Esophagus squamous epithelium (tissue), 5 donors: Measurements from ENCODE around the gene MARCHF10. TPM values are rescaled to one million over a fixed set of nuclear protein-coding genes. Genes with fewer than 3 reads are reported as not detected.
"Not testable (repeated sequence)": the region's sequence is repeated elsewhere in the genome, so short reads cannot be mapped to it uniquely, and the experiment has no call there.

Source experiments
- DNase-seq: peaks from one replicate; lab custom pipeline; 2025; lab: John Stamatoyannopoulos, UW
- H3K27ac ChIP-seq, 4 donors: fragments of 200-600 bp; sonication (generic); one replicate each; pipeline ENCODE4 v1.5.1; 2016 to 2019; ENCODE audit warnings: mild to moderate bottlenecking in 1 of 4
- H3K27me3 ChIP-seq, 4 donors: fragments of 200-600 bp; sonication (generic); 1 replicate in 3 of 4; 2 replicates in 1 of 4; pipeline versions ENCODE4 v1.5.1 to v1.6.0; 2017 to 2021; ENCODE audit warnings: antibody characterized with exemption in 1 of 4
- H3K36me3 ChIP-seq, 3 donors: fragments of 200-600 bp; sonication (generic); one replicate each; pipeline ENCODE4 v1.5.1; 2016 to 2019
- H3K4me1 ChIP-seq, 3 donors: fragments of 200-600 bp; sonication (generic); one replicate each; pipeline ENCODE4 v1.5.1; 2017 to 2019
- H3K4me3 ChIP-seq, 4 donors: fragments of 200-600 bp; sonication (generic); 1 replicate in 3 of 4; 2 replicates in 1 of 4; pipeline ENCODE4 v1.5.1; 2016 to 2019; ENCODE audit warnings: mild to moderate bottlenecking in 2 of 4, moderate library complexity in 1 of 4
- H3K9me3 ChIP-seq, 3 donors: fragments of 200-600 bp; sonication (generic); one replicate each; pipeline ENCODE4 v1.5.1; 2016 to 2019
- CTCF ChIP-seq, 6 experiments: fragments of 450-650 bp in 4 of 6; fragments of 200-600 bp in 2 of 6; sonication (generic) in 2 of 6; IDR thresholded peaks; one replicate each; pipeline ENCODE4 v1.5.1; 2016 to 2019; ENCODE audit warnings: antibody characterized with exemption in 6 of 6, mild to moderate bottlenecking in 4 of 6, moderate library complexity in 4 of 6
- POLR2A ChIP-seq, 4 donors: fragments of 450-650 bp; IDR thresholded peaks; one replicate each; pipeline ENCODE4 v1.6.1; 2017; ENCODE audit warnings: antibody characterized with exemption in 4 of 4, mild to moderate bottlenecking in 4 of 4, moderate library complexity in 3 of 4
- WGBS, 2 donors: methylation state at CpG; one replicate each; pipeline ENCODE4 v1.1.5; 2018; 5-methylcytosine and 5-hydroxymethylcytosine counted together
- intact Hi-C: fragments of 100-400 bp; cut with DNase I; formaldehyde crosslinking; loops from one replicate; pipeline ENCODE4 v1.15.0; 2022
- total RNA-seq, 4 donors: library from RNA; depleted of rRNA; stranded (reverse); fragments of >200 nt; gene quantifications; one replicate each; pipeline ENCODE4 v1.1.0, GENCODE V29; 2016
- donor health status: DM: yes; HTN: yes; CAD: no.

The MARCHF10 gene
- total RNA-seq, 4 donors from 2014 or later: not detected

- no peaks in the 10 kb centered on the region for H3K36me3 ChIP-seq
- WGBS, 2 donors: 80 to 91% methylated on average over 3 to 4 of the region's 4 CpGs
Measured at GRCh38 chr17:62840871-62841270, 32.8 kb upstream of the MARCHF10 start.

GRCh38 chr17:62833816-62834215 lies 25.7 kb upstream of the MARCHF10 start:
- intact Hi-C loops, DNase-seq, H3K27ac ChIP-seq, H3K4me1 ChIP-seq, H3K36me3 ChIP-seq, H3K4me3 ChIP-seq, H3K9me3 ChIP-seq: not testable (repeated sequence)
- peaks cover 0 to 10% (median 0%) of the 10 kb centered on the region in 4 donors for H3K27me3 ChIP-seq
- 87 to 91% methylated on average over 3 to 4 of the region's 4 CpGs for WGBS, 2 donors

More at GRCh38 chr17:62840871-62841270, 32.8 kb upstream of the MARCHF10 start:
- Histone ChIP-seq H3K4me3 (no peak overlapping the region), H3K9me3 (no peaks in the 10 kb centered on the region), H3K27me3 (no peaks in the 10 kb centered on the region), H3K4me1 (no peaks in the 10 kb centered on the region), H3K27ac (no peak overlapping the region)
- intact Hi-C loops: no loop called here
- DNase-seq: no peak
- TF ChIP-seq CTCF (IDR thresholded peaks at IDR 0.05) (no peak), POLR2A (IDR thresholded peaks at IDR 0.05) (no peak)

- WGBS, 2 donors: 82% methylated on average over 1 of the region's 1 CpG; no CpG with 5 or more reads in 1 of the 2 donors
Measured at GRCh38 chr17:62832405-62832804, 24.3 kb upstream of the MARCHF10 start.

GRCh38 chr17:62831066-62831465 lies 23.0 kb upstream of the MARCHF10 start:
- DNase-seq, H3K4me3 ChIP-seq, intact Hi-C loops, H3K4me1 ChIP-seq, H3K27ac ChIP-seq, H3K9me3 ChIP-seq, H3K36me3 ChIP-seq: not testable (repeated sequence)
- 62% methylated on average over 6 of the region's 6 CpGs for WGBS, 2 donors
- peaks cover 0 to 10% (median 0%) of the 10 kb centered on the region in 4 donors for H3K27me3 ChIP-seq

More at GRCh38 chr17:62832405-62832804, 24.3 kb upstream of the MARCHF10 start:
- TF ChIP-seq CTCF (IDR thresholded peaks at IDR 0.05) (no peak), POLR2A (IDR thresholded peaks at IDR 0.05) (no peak)
- H3K27ac ChIP-seq: no peak overlapping the region
- no peaks in the 10 kb centered on the region for H3K4me1 ChIP-seq
- no peak overlapping the region for H3K4me3 ChIP-seq
- no peaks in the 10 kb centered on the region for H3K36me3 ChIP-seq
- DNase-seq: no peak
- H3K27me3 ChIP-seq: peaks cover 0 to 10% (median 0%) of the 10 kb centered on the region in 4 donors
- intact Hi-C loops: no loop called here
- H3K9me3 ChIP-seq: no peaks in the 10 kb centered on the region

GRCh38 chr17:62827746-62828485 lies 19.8 kb upstream of the MARCHF10 start:
- H3K4me1 ChIP-seq: peaks cover 0 to 8% (median 0%) of the 10 kb centered on the region in 3 donors
- intact Hi-C loops: no loop called here
- no peak overlapping the region for H3K27ac ChIP-seq
- no peaks in the 10 kb centered on the region for H3K9me3 ChIP-seq
- TF ChIP-seq POLR2A (IDR thresholded peaks at IDR 0.05) (no peak), CTCF (IDR thresholded peaks at IDR 0.05) (no peak)
- DNase-seq: no peak
- H3K36me3 ChIP-seq: no peaks in the 10 kb centered on the region
- H3K27me3 ChIP-seq: no peaks in the 10 kb centered on the region
- WGBS, 2 donors: 47 to 69% methylated on average over 10 of the region's 10 CpGs
- no peak overlapping the region for H3K4me3 ChIP-seq

GRCh38 chr17:62826956-62827355 lies 18.8 kb upstream of the MARCHF10 start:
- intact Hi-C loops: no loop called here
- TF ChIP-seq CTCF (IDR thresholded peaks at IDR 0.05) (no peak), POLR2A (IDR thresholded peaks at IDR 0.05) (no peak)
- peaks cover 0 to 11% (median 0%) of the 10 kb centered on the region in 3 donors for H3K4me1 ChIP-seq
- H3K27ac ChIP-seq: no peak overlapping the region
- no peaks in the 10 kb centered on the region for H3K27me3 ChIP-seq
- H3K9me3 ChIP-seq: no peaks in the 10 kb centered on the region
- H3K36me3 ChIP-seq: no peaks in the 10 kb centered on the region
- no peak overlapping the region for H3K4me3 ChIP-seq
- WGBS, 2 donors: 86 to 89% methylated on average over 3 of the region's 3 CpGs
- DNase-seq: no peak
